Osteoblast (primary cell): ENCODE results near the gene CCDC137. TPM values are rescaled to one million over a fixed set of nuclear protein-coding genes. Genes with fewer than 3 reads are reported as not detected.

Source experiments
- DNase-seq: peaks from one replicate; pipeline ENCODE4 v3.0.0; 2011; ENCODE audit warnings: low spot score, mixed read lengths; ENCODE audit not compliant: insufficient read length; ENCODE audit errors: missing footprints
- H2AFZ ChIP-seq: 2 replicates; pipeline ENCODE4 v1.6.0; 2011; ENCODE audit warnings: mild to moderate bottlenecking, low read length
- H3K27ac ChIP-seq: 2 replicates; pipeline ENCODE4 v1.5.1; 2011; ENCODE audit warnings: mild to moderate bottlenecking, low read depth, low read length, moderate library complexity
- H3K27me3 ChIP-seq: 2 replicates; pipeline ENCODE4 v1.6.0; 2012; ENCODE audit warnings: mild to moderate bottlenecking, control low read depth, inconsistent platforms, low read length, moderate library complexity; ENCODE audit not compliant: insufficient read depth
- H3K36me3 ChIP-seq: 2 replicates; pipeline ENCODE4 v1.5.1; 2011; ENCODE audit warnings: mild to moderate bottlenecking, low read length, control low read depth, moderate library complexity; ENCODE audit not compliant: insufficient read depth
- H3K4me1 ChIP-seq: 2 replicates; pipeline ENCODE4 v1.5.1; 2011; ENCODE audit warnings: mild to moderate bottlenecking, low read length, control low read depth, moderate library complexity; ENCODE audit not compliant: insufficient read depth
- H3K4me2 ChIP-seq: 2 replicates; pipeline ENCODE4 v1.6.0; 2011; ENCODE audit warnings: mild to moderate bottlenecking, low read length; ENCODE audit not compliant: insufficient read depth
- H3K4me3 ChIP-seq: fragments of 200-600 bp; sonication (generic); 3 replicates; pipeline ENCODE4 v1.5.1; 2012; ENCODE audit warnings: mild to moderate bottlenecking, low read length, inconsistent platforms; ENCODE audit not compliant: insufficient read depth
- H3K79me2 ChIP-seq: 2 replicates; pipeline ENCODE4 v1.6.0; 2012; ENCODE audit warnings: mild to moderate bottlenecking, low read length, control low read depth, inconsistent platforms; ENCODE audit not compliant: insufficient read depth
- H3K9me3 ChIP-seq: 2 replicates; pipeline ENCODE4 v1.5.1; 2011; ENCODE audit warnings: low read depth, low read length, control low read depth
- H4K20me1 ChIP-seq: 2 replicates; pipeline ENCODE4 v1.6.0; 2012; ENCODE audit warnings: mild to moderate bottlenecking, low read length, control low read depth; ENCODE audit not compliant: insufficient read depth
- CTCF ChIP-seq: IDR thresholded peaks from 2 replicates; pipeline ENCODE4 v1.5.1; 2011; ENCODE audit warnings: mild to moderate bottlenecking, low read depth, low read length, moderate library complexity; ENCODE audit errors: extremely low read depth
- total RNA-seq: library from RNA; depleted of rRNA; stranded (reverse); fragments of >200 nt; gene quantifications from 2 replicates; pipeline ENCODE4 v1.2.3, GENCODE V29; 2012

Gene CCDC137
- total RNA-seq, 1 donor = 4.7 TPM

DNA sequence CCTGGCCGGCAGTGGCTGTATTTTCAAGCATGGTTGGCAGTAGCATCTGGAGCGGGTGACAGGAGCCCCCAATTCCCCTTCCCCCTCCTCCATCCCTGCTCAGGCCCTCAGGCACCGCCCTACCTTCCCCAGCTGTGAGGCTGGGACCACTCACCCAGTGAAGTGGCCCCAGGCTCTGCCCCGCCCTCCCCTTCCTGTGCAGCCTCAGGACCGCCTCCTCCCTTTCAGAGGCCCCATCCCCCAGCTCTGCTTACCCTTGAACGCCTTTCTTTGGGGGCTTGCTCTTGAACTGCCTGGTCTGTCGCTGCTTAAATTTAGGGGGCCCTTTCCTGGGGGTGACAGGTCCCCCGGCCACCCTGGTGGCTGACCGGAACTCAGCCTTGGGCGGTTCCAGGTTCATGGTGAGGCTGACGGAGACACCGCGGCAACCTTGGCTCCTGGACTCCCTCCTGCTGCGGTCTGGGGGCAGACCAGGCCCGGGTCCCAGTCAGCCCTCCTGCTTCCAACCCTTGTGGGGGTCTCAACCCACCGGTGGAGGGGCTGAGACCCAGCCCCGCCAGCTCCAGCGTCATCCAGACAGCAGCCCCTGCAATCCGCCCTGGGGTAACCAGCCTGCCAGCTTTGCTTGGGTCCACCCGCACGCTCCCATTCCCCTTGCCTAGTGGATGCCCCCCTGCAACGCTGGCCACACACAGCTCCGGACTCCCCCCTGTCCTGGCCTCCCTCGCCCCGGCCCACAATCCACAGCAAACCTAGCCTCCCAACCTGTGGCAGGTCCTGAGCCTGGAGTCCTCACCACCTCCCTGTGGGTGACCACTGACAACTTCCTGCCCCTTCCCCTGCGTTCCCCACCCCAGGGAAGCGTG, 13.4 kb upstream of the CCDC137 start:
- no peak overlapping the region for H3K27ac ChIP-seq
- peak overlapping the region; percentile 47 for H2AFZ ChIP-seq
- H3K4me2 ChIP-seq = no peak overlapping the region
- H3K4me1 ChIP-seq = no peaks in the 10 kb centered on the region
- H3K79me2 ChIP-seq = no peaks in the 10 kb centered on the region
- peaks cover 4% of the 10 kb centered on the region for H3K9me3 ChIP-seq
- no peaks in the 10 kb centered on the region for H3K36me3 ChIP-seq
- DNase-seq = peak; percentile 81
- no peaks in the 10 kb centered on the region for H4K20me1 ChIP-seq
- TF ChIP-seq CTCF = no peak
- H3K27me3 ChIP-seq = peaks cover 12% of the 10 kb centered on the region
- H3K4me3 ChIP-seq = no peak overlapping the region

DNA sequence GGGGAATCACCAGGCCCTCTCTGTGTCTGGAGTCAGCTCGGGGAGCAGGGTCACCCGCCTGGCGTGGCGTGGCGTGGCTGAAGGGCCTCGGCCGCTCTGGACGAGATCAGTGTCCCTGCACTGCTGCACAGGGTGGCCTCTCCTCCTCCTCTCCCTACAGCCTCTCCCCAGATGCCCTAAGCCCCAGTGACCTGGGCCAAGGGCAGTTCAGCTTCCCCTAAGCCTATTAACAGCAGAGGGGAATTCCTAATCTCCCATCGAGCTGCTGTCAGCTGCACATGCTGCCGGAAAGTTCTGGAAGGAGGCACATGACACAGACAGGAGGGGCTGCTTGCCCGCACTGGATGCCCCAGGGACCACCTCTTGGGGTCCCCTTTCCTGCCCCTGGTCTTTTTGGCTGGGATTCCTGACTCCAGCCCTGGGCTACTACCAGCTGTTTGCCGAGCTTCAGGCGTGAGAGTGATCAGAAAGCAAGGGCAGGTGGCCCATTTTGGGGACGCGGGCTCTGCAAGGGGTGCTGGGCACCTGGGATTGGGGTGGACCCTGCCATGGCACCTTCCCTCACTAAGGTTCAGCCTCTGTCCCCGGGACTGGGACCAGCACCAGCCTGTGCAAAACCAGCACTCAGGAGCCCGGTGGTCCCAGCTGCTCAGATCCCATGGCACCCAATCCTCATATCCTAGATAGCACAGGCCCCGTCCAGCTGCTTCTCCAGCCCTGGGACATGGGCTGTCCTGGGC, 11.0 kb upstream of the CCDC137 start:
- no peaks in the 10 kb centered on the region for H4K20me1 ChIP-seq
- no peaks in the 10 kb centered on the region for H3K79me2 ChIP-seq
- peak; percentile 66 for DNase-seq
- no peak overlapping the region for H3K4me3 ChIP-seq
- H3K36me3 ChIP-seq = no peaks in the 10 kb centered on the region
- H3K4me1 ChIP-seq = no peaks in the 10 kb centered on the region
- TF ChIP-seq CTCF = no peak
- no peaks in the 10 kb centered on the region for H3K9me3 ChIP-seq
- no peak overlapping the region for H3K27ac ChIP-seq
- no peaks in the 10 kb centered on the region for H3K27me3 ChIP-seq
- no peak overlapping the region for H2AFZ ChIP-seq
- H3K4me2 ChIP-seq = no peak overlapping the region

DNA sequence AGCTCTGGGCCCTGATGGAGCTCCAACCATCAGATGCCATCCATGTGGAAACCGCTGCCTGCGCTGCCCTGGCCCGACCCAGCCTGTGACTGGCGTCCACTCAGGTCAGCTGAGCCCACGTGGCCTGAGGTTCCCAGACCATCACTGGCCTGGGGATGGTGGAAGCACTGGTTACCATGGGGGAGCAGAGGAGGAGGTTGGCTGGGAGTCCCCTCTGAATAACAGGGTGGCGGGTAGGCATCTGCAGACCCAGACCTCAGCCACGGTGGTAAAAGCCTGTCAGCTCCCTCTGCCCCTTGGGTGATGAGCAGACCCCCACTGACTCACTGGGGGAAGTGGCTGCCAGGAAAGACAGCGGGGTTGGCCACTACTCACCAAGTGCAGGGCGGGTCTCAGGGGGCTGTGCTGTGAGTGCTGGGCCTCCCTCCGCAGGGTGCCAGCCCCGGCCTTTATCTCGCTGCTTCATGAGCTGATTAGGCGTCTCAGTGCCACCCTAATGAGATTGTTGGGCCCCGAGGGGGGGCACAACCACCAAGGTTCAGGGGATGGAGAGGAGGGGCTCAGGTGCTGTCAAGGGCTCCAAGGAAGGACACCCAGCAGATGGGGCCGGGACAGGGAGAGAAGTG, 10.3 kb upstream of the CCDC137 start, which contains the start of gene PDE6G:
TSS of gene PDE6G (minus strand) at position 425 of the 626 bp plus-strand sequence. CDS start 3,237 bp downstream, outside the sequence.
- Histone ChIP-seq H3K4me1 (no peaks in the 10 kb centered on the region), H2AFZ (no peak within 1 kb of the TSS), H3K36me3 (no peaks in the 10 kb centered on the region), H3K79me2 (no peaks in the 10 kb centered on the region), H4K20me1 (no peaks in the 10 kb centered on the region), H3K27me3 (no peaks in the 10 kb centered on the region), H3K9me3 (no peaks in the 10 kb centered on the region), H3K4me2 (no peak within 1 kb of the TSS), H3K4me3 (no peak within 1 kb of the TSS), H3K27ac (no peak within 1 kb of the TSS)
- TF ChIP-seq CTCF = no peak
- DNase-seq = peak; percentile 46
